Middle frontal gyrus (tissue), 1 donor: ENCODE results near the gene PKDREJ.

Experiments used
- DNase-seq: peaks from one replicate; pipeline ENCODE4 v3.0.0-alpha.2; 2015; ENCODE audit warnings: low spot score; ENCODE audit errors: extremely low spot score

The PKDREJ gene

GRCh38 chr22:46240073-46240472 is 23.1 kb downstream of the PKDREJ start:
- no peak for DNase-seq

- no peak for DNase-seq
Measured at GRCh38 chr22:46239261-46240048, 23.7 kb downstream of the PKDREJ start.

- DNase-seq: no peak
Measured at GRCh38 chr22:46238541-46238940, 24.6 kb downstream of the PKDREJ start.

- no peak for DNase-seq
Measured at GRCh38 chr22:46237453-46238124, 25.6 kb downstream of the PKDREJ start.

- no peak for DNase-seq
Measured at GRCh38 chr22:46234969-46235368, 28.2 kb downstream of the PKDREJ start.

GRCh38 chr22:46233231-46233630 is 29.9 kb downstream of the PKDREJ start:
- DNase-seq: no peak

GRCh38 chr22:46230262-46230901 is 32.8 kb downstream of the PKDREJ start:
- DNase-seq: no peak

- DNase-seq: no peak
Measured at GRCh38 chr22:46229701-46230100, 33.4 kb downstream of the PKDREJ start.

GRCh38 chr22:46226577-46226976 is 36.6 kb downstream of the PKDREJ start:
- no peak for DNase-seq

GRCh38 chr22:46225631-46226030 is 37.5 kb downstream of the PKDREJ start:
- DNase-seq: no peak

- no peak for DNase-seq
Measured at GRCh38 chr22:46224898-46225290, 38.2 kb downstream of the PKDREJ start.

- DNase-seq: no peak
Measured at GRCh38 chr22:46224044-46224897, 38.9 kb downstream of the PKDREJ start.

GRCh38 chr22:46220921-46221320 is 42.2 kb downstream of the PKDREJ start:
- DNase-seq: no peak

- no peak for DNase-seq
Measured at GRCh38 chr22:46219636-46220035, 43.5 kb downstream of the PKDREJ start.

- DNase-seq: no peak
Measured at GRCh38 chr22:46214616-46215015, 48.5 kb downstream of the PKDREJ start.

GRCh38 chr22:46214149-46214548 is 49.0 kb downstream of the PKDREJ start:
- no peak for DNase-seq

- no peak for DNase-seq
Measured at GRCh38 chr22:46213052-46213451, 50.1 kb downstream of the PKDREJ start.

GRCh38 chr22:46212195-46212594 is 50.9 kb downstream of the PKDREJ start:
- no peak for DNase-seq

- DNase-seq: no peak
Measured at GRCh38 chr22:46209262-46209661, 53.9 kb downstream of the PKDREJ start.
